ENCODE results near the gene SPANXD. TPM values are rescaled to one million over a fixed set of nuclear protein-coding genes. Genes with fewer than 3 reads are reported as not detected.
"Not testable (repeated sequence)": the region's sequence is repeated elsewhere in the genome, so short reads cannot be mapped to it uniquely, and the experiment has no call there.

The SPANXD gene
- total RNA-seq: not detected

DNA sequence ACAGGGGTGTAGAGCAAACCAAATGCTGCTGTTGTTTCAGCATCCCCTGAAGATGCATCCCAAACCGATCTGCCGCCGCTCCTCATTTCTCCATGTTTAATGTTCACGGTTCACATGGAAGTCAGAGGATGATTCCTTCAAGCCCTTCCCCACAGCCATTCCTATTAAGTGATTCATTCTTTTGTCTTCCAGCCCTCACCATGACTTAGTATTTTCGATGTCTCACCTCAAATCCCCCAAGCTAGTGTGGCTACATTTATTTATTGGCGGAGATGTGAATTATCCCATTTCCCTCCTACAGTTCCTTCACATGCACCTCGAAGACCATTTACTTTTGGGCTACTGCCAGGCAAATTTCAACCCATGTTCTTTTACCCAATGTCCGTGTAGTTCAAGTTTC lies at the start of gene SPANXD:
TSS of gene SPANXD (minus strand) at position 101 of the 400 bp plus-strand sequence. CDS start 334 bp downstream, outside the sequence.
- intact Hi-C loops (cut with DNase I; ENCODE audit: low total_unique reads); DNase-seq (ENCODE audit: low spot score in 2 of 2); H3K4me3 ChIP-seq (ENCODE audit: low read depth, poor library complexity, severe bottlenecking): not testable (repeated sequence)
- WGBS, 2 donors: 67 to 86% methylated on average over 1 to 3 of the region's 8 CpGs

DNA sequence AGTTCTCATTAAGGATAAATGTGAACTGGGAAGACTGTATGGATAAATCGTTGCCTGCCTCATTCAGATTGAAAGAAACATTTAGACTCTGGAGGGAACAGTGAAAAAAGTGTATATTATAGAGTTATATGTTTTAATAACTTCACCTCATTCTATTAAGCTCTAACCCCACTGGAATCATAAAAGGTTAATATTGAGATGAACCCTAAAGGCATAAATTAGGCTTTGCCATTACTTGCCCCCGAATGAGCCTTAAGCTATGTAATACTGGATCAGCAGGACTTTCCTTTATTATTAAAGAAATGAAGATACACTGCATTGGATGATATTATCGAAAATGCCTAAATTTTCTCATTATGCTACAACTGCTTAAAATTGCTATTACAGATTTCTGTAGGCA lies 44.1 kb upstream of the SPANXD start:
- intact Hi-C loops (cut with DNase I; ENCODE audit: low total_unique reads): no loop called here
- TF ChIP-seq, protein P1, sequence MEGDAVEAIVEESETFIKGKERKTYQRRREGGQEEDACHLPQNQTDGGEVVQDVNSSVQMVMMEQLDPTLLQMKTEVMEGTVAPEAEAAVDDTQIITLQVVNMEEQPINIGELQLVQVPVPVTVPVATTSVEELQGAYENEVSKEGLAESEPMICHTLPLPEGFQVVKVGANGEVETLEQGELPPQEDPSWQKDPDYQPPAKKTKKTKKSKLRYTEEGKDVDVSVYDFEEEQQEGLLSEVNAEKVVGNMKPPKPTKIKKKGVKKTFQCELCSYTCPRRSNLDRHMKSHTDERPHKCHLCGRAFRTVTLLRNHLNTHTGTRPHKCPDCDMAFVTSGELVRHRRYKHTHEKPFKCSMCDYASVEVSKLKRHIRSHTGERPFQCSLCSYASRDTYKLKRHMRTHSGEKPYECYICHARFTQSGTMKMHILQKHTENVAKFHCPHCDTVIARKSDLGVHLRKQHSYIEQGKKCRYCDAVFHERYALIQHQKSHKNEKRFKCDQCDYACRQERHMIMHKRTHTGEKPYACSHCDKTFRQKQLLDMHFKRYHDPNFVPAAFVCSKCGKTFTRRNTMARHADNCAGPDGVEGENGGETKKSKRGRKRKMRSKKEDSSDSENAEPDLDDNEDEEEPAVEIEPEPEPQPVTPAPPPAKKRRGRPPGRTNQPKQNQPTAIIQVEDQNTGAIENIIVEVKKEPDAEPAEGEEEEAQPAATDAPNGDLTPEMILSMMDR (IDR thresholded peaks at IDR 0.05): no peak
- TF ChIP-seq POLR2A (IDR thresholded peaks at IDR 0.05): no peak
- 71 to 76% methylated on average over 3 of the region's 3 CpGs for WGBS, 2 donors
- no peak overlapping the region for H3K4me3 ChIP-seq (ENCODE audit: low read depth, poor library complexity, severe bottlenecking)
- DNase-seq (ENCODE audit: low spot score in 2 of 2): no peak

DNA sequence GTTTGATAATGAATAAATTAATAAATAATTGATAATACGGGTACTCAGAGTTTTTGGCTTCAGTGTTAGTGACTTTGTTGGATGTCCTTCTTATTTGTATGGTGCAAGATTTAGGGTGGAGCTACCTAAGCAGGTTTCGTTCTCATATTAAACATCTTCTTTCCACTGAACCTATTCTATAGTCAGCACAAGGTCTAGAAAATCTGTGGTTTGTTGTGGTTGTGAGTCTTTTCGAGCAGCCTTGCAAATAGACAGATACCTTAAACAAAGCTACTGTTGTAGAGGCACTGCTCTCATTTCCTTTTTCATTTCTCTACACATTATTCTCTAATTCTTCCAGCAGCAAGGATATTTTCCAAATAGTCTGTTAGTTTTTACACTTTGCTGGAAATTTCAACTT lies 38.1 kb upstream of the SPANXD start:
- DNase-seq (ENCODE audit: low spot score in 2 of 2): no peak
- no peak overlapping the region for H3K4me3 ChIP-seq (ENCODE audit: low read depth, poor library complexity, severe bottlenecking)
- TF ChIP-seq, protein P1 (IDR thresholded peaks at IDR 0.05): no peak
- TF ChIP-seq POLR2A (IDR thresholded peaks at IDR 0.05): no peak
- WGBS, 2 donors: 71 to 90% methylated on average over 3 of the region's 3 CpGs
- intact Hi-C loops (cut with DNase I; ENCODE audit: low total_unique reads): no loop called here

DNA sequence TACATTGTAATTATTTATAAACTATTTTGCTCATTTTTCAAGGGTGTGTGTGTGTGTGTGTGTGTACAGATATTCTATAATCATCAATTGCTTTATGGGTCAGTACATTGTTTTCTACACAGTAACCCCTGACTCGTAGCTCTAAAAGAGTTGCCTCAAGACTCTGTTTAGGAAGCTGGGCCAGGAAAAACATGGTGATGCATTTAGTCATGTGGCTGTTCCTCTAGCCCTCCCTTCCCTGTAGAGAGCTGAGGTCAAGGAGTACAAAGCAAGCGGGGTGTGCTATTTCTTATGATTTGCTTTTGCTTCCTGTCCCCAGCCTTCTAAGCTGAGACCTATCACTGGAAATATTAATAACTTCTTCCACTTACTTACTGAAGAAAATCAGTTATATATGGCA lies 34.8 kb upstream of the SPANXD start:
- DNase-seq (ENCODE audit: low spot score in 2 of 2): no peak
- TF ChIP-seq POLR2A (IDR thresholded peaks at IDR 0.05): no peak
- TF ChIP-seq, protein P1 (IDR thresholded peaks at IDR 0.05): no peak
- intact Hi-C loops (cut with DNase I; ENCODE audit: low total_unique reads): no loop called here
- 40 to 53% methylated on average over 2 of the region's 2 CpGs for WGBS, 2 donors
- H3K4me3 ChIP-seq (ENCODE audit: low read depth, poor library complexity, severe bottlenecking): no peak overlapping the region

- no peak for TF ChIP-seq POLR2A (IDR thresholded peaks at IDR 0.05)
- TF ChIP-seq, protein P1 (IDR thresholded peaks at IDR 0.05): no peak
- DNase-seq (ENCODE audit: low spot score in 2 of 2): no peak
- WGBS, 2 donors: 66 to 85% methylated on average over 2 of the region's 2 CpGs
- intact Hi-C loops (cut with DNase I; ENCODE audit: low total_unique reads): no loop called here
- no peak overlapping the region for H3K4me3 ChIP-seq (ENCODE audit: low read depth, poor library complexity, severe bottlenecking)
Measured at GRCh38 chrX:141732031-141732430, 33.5 kb upstream of the SPANXD start.

DNA sequence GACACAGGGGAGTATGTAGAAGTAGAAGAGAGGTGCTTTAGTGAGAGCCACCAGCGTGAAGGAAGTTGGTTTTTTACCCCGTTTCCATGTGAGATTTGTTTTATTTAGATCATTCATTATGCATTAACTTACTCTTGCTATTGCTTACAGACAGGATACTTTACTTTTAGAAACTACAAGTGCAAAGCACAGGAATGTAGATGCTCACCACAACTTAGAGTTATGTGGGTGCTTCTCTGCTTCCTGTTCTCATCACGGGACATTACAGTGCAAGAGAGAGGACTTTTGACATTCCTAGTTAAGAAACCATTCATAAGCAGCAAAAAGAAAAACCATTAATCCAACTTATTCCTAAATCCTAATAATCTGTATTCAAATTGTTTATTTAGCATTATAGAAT lies 25.6 kb upstream of the SPANXD start:
- 53 to 84% methylated on average over 3 of the region's 3 CpGs for WGBS, 2 donors
- H3K4me3 ChIP-seq (ENCODE audit: low read depth, poor library complexity, severe bottlenecking): no peak overlapping the region
- intact Hi-C loops (cut with DNase I; ENCODE audit: low total_unique reads): no loop called here
- DNase-seq (ENCODE audit: low spot score in 2 of 2): no peak
- TF ChIP-seq POLR2A (IDR thresholded peaks at IDR 0.05): no peak
- TF ChIP-seq, protein P1 (IDR thresholded peaks at IDR 0.05): no peak

All from lower leg skin (tissue), 4 donors.